ENCODE data around the gene CDKAL1. TPM values are rescaled to one million over a fixed set of nuclear protein-coding genes. Genes with fewer than 3 reads are reported as not detected.

CDKAL1 gene
- total RNA-seq, 1 donor from 2014 or later, result 39.6 TPM

- Mint-ChIP-seq H3K4me1 (peaks cover 8% of the 10 kb centered on the region), H3K36me3 (peaks cover 17% of the 10 kb centered on the region), H3K27ac (no peak overlapping the region), H3K4me3 (no peak overlapping the region), H3K9me3 (peaks cover 23% of the 10 kb centered on the region), H3K27me3 (ENCODE audit: insufficient read depth, low read depth) (no peaks in the 10 kb centered on the region)
- H3K27ac ChIP-seq, result no peak overlapping the region
- no peak overlapping the region for H3K4me3 ChIP-seq
- no peak for DNase-seq (ENCODE audit: low spot score)
- no peak for TF ChIP-seq EZH2phosphoT487 (IDR thresholded peaks at IDR 0.05)
- TF ChIP-seq, protein P1, sequence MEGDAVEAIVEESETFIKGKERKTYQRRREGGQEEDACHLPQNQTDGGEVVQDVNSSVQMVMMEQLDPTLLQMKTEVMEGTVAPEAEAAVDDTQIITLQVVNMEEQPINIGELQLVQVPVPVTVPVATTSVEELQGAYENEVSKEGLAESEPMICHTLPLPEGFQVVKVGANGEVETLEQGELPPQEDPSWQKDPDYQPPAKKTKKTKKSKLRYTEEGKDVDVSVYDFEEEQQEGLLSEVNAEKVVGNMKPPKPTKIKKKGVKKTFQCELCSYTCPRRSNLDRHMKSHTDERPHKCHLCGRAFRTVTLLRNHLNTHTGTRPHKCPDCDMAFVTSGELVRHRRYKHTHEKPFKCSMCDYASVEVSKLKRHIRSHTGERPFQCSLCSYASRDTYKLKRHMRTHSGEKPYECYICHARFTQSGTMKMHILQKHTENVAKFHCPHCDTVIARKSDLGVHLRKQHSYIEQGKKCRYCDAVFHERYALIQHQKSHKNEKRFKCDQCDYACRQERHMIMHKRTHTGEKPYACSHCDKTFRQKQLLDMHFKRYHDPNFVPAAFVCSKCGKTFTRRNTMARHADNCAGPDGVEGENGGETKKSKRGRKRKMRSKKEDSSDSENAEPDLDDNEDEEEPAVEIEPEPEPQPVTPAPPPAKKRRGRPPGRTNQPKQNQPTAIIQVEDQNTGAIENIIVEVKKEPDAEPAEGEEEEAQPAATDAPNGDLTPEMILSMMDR (IDR thresholded peaks at IDR 0.05), result no peak
- TF ChIP-seq EZH2 (IDR thresholded peaks at IDR 0.05), result no peak
- H3F3A ChIP-seq (ENCODE audit: low read depth), result no peaks in the 10 kb centered on the region
- H3K4me1 ChIP-seq, result no peaks in the 10 kb centered on the region
- no peaks in the 10 kb centered on the region for H3K79me2 ChIP-seq (ENCODE audit: low read depth)
- no peak overlapping the region for H3K9ac ChIP-seq
- H3K27me3 ChIP-seq, result no peaks in the 10 kb centered on the region
- no peak overlapping the region for H3K4me2 ChIP-seq
- H3K9me3 ChIP-seq (ENCODE audit: low read depth), result no peaks in the 10 kb centered on the region
- no peaks in the 10 kb centered on the region for H3K36me3 ChIP-seq
- H2AFZ ChIP-seq (replicated peaks), result no peak overlapping the region
- H4K20me1 ChIP-seq (ENCODE audit: low read depth), result no peaks in the 10 kb centered on the region
These were observed 540.2 kb downstream of the CDKAL1 start for GRCh38 chr6:21074484-21074883.

DNA sequence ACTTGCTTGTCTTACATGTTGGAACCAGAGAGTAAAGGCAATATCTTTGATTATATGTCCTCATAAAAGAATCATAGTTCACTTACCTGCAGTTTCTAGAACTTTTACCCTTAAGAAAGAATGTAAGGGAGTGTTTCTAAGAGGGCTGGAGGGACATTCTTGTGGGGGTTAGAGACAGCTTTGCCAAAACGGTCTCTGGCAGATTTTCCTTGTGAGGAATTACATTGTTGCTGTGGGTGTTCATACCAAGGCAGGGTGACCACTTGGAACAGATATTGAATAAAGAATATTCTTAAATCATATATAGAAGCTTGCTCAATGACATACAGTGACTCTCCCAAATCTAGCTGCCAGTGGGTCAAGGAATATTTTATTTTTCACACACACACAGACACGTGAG is 541.7 kb downstream of the CDKAL1 start:
- Mint-ChIP-seq H3K4me3 (no peak overlapping the region), H3K9me3 (peaks cover 23% of the 10 kb centered on the region), H3K27ac (no peak overlapping the region), H3K36me3 (peaks cover 16% of the 10 kb centered on the region), H3K27me3 (ENCODE audit: insufficient read depth, low read depth) (no peaks in the 10 kb centered on the region), H3K4me1 (peaks cover 8% of the 10 kb centered on the region)
- DNase-seq (ENCODE audit: low spot score), result no peak
- Histone ChIP-seq H3K9me3 (ENCODE audit: low read depth) (no peaks in the 10 kb centered on the region), H3K4me3 (no peak overlapping the region), H3K27me3 (no peaks in the 10 kb centered on the region), H3K36me3 (no peaks in the 10 kb centered on the region), H3K79me2 (ENCODE audit: low read depth) (no peaks in the 10 kb centered on the region), H3K4me2 (no peak overlapping the region), H3F3A (ENCODE audit: low read depth) (no peaks in the 10 kb centered on the region), H3K4me1 (no peaks in the 10 kb centered on the region), H3K27ac (no peak overlapping the region), H2AFZ (replicated peaks) (no peak overlapping the region), H4K20me1 (ENCODE audit: low read depth) (no peaks in the 10 kb centered on the region), H3K9ac (no peak overlapping the region)
- TF ChIP-seq, protein P1 (IDR thresholded peaks at IDR 0.05), result no peak

GRCh38 chr6:21078497-21078896 is 544.2 kb downstream of the CDKAL1 start:
- no peaks in the 10 kb centered on the region for H3K36me3 ChIP-seq

More at GRCh38 chr6:21078497-21078896, 544.2 kb downstream of the CDKAL1 start:
- Mint-ChIP-seq H3K36me3 (peaks cover 1% of the 10 kb centered on the region), H3K27ac (no peak overlapping the region), H3K4me3 (no peak overlapping the region), H3K27me3 (ENCODE audit: insufficient read depth, low read depth) (no peaks in the 10 kb centered on the region), H3K9me3 (peaks cover 6% of the 10 kb centered on the region), H3K4me1 (peaks cover 5% of the 10 kb centered on the region)
- H3F3A ChIP-seq (ENCODE audit: low read depth), result no peaks in the 10 kb centered on the region
- H3K4me3 ChIP-seq, result no peak overlapping the region
- H2AFZ ChIP-seq (replicated peaks), result no peak overlapping the region
- no peak overlapping the region for H3K4me2 ChIP-seq
- no peaks in the 10 kb centered on the region for H3K27me3 ChIP-seq
- no peaks in the 10 kb centered on the region for H3K9me3 ChIP-seq (ENCODE audit: low read depth)
- no peak overlapping the region for H3K9ac ChIP-seq
- H3K79me2 ChIP-seq (ENCODE audit: low read depth), result no peaks in the 10 kb centered on the region
- H4K20me1 ChIP-seq (ENCODE audit: low read depth), result no peaks in the 10 kb centered on the region
- TF ChIP-seq EZH2 (IDR thresholded peaks at IDR 0.05) (no peak), EZH2phosphoT487 (IDR thresholded peaks at IDR 0.05) (no peak)
- TF ChIP-seq, protein P1 (IDR thresholded peaks at IDR 0.05), result no peak
- no peak overlapping the region for H3K27ac ChIP-seq
- no peaks in the 10 kb centered on the region for H3K4me1 ChIP-seq
- DNase-seq (ENCODE audit: low spot score), result no peak

Data from neural progenitor cell (in vitro differentiated cells).